GM21515 (cell line): Measurements from ENCODE around the gene SLC11A1.

ENCODE experiments used
- ATAC-seq: cut with Tn5 transposase; IDR thresholded peaks from one replicate; pipeline ENCODE4 v1.9.1; 2021; ENCODE audit not compliant: unreplicated experiment

The SLC11A1 gene

GRCh38 chr2:218392891-218393462, 10.9 kb downstream of the SLC11A1 start:
- no peak for ATAC-seq

GRCh38 chr2:218393750-218394290, 11.7 kb downstream of the SLC11A1 start:
- ATAC-seq, result no peak

GRCh38 chr2:218394298-218395089, 12.4 kb downstream of the SLC11A1 start:
- ATAC-seq, result no peak

GRCh38 chr2:218395090-218395444, 13.0 kb downstream of the SLC11A1 start:
- no peak for ATAC-seq

- no peak for ATAC-seq
Observed at GRCh38 chr2:218395456-218395825, 13.4 kb downstream of the SLC11A1 start.

GRCh38 chr2:218395826-218396687, 14.0 kb downstream of the SLC11A1 start:
- ATAC-seq, result peak; percentile 48

- no peak for ATAC-seq
Observed at GRCh38 chr2:218396688-218397462, 14.8 kb downstream of the SLC11A1 start.

- no peak for ATAC-seq
Observed at GRCh38 chr2:218397463-218397819, 15.4 kb downstream of the SLC11A1 start.

- peak; percentile 16 for ATAC-seq
Observed at GRCh38 chr2:218397820-218398436, 15.9 kb downstream of the SLC11A1 start.

- ATAC-seq, result peak; percentile 22
Observed at GRCh38 chr2:218398437-218399390, 16.6 kb downstream of the SLC11A1 start.

GRCh38 chr2:218399391-218400166, 17.5 kb downstream of the SLC11A1 start, which contains the start of gene CTDSP1:
TSS of gene CTDSP1 (plus strand) at chr2:218399868. CDS start at chr2:218400091, 223 bp downstream.
- peak; percentile 37 for ATAC-seq

- no peak for ATAC-seq
Observed at GRCh38 chr2:218400167-218400929, 18.3 kb downstream of the SLC11A1 start.

GRCh38 chr2:218400930-218401881, 19.1 kb downstream of the SLC11A1 start:
- no peak for ATAC-seq

- ATAC-seq, result no peak
Observed at GRCh38 chr2:218401890-218402289, 19.8 kb downstream of the SLC11A1 start.

- no peak for ATAC-seq
Observed at GRCh38 chr2:218402491-218402901, 20.4 kb downstream of the SLC11A1 start.

GRCh38 chr2:218402911-218403411, 20.9 kb downstream of the SLC11A1 start:
- ATAC-seq, result no peak
